ENCODE measurements around the gene ANO4.

ANO4 gene

DNA sequence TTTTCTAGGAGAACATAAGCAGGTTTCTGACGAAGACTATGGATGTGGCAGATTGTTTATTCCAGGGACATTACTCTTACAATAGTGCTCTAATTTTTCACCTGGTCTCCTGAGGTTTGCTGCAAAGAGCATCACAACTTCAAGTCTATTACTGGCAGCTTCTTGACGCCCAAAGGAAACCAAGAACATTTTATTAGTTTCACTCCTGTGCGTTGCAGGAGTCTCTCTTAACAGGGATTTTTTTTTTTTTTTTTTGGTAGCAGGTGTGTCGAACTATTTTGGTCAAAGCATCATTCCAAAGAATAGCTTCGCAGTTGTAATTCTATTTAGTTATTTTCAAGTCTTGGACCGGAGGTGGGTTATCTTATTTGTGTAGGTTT is 1.2 kb downstream of the ANO4 start:
- TF ChIP-seq, protein P1, sequence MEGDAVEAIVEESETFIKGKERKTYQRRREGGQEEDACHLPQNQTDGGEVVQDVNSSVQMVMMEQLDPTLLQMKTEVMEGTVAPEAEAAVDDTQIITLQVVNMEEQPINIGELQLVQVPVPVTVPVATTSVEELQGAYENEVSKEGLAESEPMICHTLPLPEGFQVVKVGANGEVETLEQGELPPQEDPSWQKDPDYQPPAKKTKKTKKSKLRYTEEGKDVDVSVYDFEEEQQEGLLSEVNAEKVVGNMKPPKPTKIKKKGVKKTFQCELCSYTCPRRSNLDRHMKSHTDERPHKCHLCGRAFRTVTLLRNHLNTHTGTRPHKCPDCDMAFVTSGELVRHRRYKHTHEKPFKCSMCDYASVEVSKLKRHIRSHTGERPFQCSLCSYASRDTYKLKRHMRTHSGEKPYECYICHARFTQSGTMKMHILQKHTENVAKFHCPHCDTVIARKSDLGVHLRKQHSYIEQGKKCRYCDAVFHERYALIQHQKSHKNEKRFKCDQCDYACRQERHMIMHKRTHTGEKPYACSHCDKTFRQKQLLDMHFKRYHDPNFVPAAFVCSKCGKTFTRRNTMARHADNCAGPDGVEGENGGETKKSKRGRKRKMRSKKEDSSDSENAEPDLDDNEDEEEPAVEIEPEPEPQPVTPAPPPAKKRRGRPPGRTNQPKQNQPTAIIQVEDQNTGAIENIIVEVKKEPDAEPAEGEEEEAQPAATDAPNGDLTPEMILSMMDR (IDR thresholded peaks at IDR 0.05), result no peak
- no peak for TF ChIP-seq ZFX (IDR thresholded peaks at IDR 0.05; ENCODE audit: borderline replicate concordance)
- no peak overlapping the region for H3K27ac ChIP-seq

DNA sequence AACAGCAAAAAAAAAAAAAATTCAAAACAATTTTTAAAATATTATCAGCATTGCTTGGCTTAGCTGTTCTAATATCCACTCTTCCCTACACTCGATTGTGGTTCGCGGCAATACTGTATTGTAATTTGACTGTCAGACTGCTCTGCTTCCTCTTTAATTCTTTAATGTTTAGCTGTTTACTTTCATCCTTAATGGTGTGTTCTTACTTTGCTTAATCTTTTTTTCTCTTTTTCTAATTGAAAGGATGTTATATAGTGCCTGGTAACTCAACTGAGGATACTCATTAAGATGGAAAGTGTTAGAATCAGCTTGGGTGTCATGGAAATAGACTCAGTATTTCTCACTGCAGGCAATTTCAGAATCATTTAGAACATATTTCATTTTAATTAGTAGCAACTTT is 2.0 kb downstream of the ANO4 start:
- H3K27ac ChIP-seq, result no peak overlapping the region
- TF ChIP-seq, protein P1 (IDR thresholded peaks at IDR 0.05), result no peak
- no peak for TF ChIP-seq ZFX (IDR thresholded peaks at IDR 0.05; ENCODE audit: borderline replicate concordance)

DNA sequence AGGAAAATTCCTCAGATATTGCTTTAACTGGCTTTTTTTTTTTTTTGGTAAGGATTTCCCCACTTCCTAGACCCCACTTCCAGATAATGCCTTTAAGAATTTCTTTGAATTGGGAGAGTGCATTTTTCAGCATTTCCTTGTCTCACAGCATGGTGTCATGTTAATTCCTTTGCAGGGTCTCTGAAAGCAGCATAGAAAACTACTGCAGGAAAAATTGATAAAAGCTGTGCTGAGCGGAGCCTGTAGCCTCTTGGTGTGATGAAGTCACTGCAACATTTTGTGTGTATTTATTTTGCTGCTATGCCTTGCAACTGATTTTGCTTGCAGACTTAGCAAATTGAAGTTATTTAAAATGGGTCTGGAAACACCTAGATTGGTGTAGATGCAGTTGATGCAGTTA is 2.7 kb downstream of the ANO4 start:
- TF ChIP-seq, protein P1 (IDR thresholded peaks at IDR 0.05), result no peak
- no peak for TF ChIP-seq ZFX (IDR thresholded peaks at IDR 0.05; ENCODE audit: borderline replicate concordance)
- no peak overlapping the region for H3K27ac ChIP-seq

DNA sequence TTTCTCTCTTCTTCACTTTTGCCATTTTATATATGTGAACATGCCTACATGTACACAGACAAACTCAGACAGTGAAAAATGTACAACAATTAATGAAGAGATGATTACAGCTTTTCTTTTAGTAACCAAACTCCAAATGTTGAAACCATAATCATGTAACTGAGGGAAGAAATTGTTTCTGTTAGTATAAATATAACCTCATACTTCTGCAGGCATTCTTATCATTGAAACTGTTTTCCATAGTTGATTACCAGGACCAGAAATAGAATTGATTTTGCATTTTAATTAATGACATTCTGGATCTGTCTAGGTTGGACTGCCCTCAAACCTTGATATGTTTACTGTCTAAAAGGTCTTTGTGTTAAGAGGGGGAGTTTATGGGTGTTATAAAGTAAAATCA is 3.2 kb downstream of the ANO4 start:
- no peak for TF ChIP-seq ZFX (IDR thresholded peaks at IDR 0.05; ENCODE audit: borderline replicate concordance)
- TF ChIP-seq, protein P1 (IDR thresholded peaks at IDR 0.05), result no peak
- H3K27ac ChIP-seq, result no peak overlapping the region

DNA sequence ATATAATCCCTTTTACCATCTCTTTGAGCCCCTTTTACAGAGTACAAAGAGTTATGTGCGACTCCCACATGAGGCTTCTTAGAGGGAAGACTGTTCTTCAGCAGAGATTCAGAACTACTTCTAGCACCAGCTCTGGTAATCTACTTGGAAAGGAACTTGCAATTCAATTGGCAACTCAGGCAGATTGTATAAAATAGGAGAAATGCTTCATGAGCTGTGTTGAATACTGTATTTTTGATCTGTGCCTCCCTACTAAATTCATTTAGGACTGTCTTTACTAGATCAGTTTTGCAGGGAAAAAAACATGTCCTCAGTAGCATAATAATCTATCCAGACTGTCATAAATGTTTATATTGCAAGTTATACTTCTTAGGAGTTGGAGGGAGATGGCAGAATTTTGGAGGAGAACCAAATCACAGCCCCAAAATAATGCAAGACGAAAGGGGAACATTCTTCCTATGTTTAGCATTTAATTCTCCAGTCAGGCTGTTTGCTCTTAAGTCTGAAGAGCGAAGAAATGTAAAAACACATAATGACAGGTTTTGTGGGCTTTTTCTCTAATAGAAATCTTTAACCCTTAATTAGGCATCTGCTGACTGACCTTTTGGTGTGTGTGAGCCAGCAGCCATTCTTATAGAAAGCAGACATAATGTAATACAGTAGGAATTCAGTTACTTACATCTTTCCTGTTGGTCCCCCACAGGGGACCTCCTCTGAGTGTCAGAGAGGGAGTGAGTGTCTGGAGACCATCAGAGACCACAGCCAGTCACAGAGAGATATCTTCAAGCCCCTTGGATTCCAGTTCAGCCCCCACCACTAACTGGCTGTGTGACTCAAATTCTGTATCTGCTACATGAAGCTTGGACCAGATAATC is 3.9 kb downstream of the ANO4 start:
- no peak overlapping the region for H3K27ac ChIP-seq
- TF ChIP-seq ZFX (IDR thresholded peaks at IDR 0.05; ENCODE audit: borderline replicate concordance), result no peak
- TF ChIP-seq, protein P1 (IDR thresholded peaks at IDR 0.05), result no peak

DNA sequence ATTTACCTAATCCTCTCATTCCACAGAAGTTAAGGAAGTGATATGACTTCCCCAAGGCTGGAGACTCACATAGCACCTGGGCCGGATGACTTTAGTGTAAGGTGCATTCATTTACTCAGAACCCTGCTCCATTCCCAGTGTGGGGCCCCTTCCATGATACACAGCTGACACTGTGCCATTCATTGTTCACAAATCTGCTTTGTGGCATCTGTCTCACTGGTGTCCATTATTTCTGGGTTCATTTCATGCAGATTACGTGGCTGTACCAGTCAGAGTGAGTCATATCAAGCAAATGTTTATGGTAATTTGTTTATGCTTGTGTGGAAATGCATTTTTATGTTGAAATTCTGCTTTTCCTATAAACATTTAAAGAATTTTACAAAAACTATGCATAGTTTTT is 5.2 kb downstream of the ANO4 start:
- no peak overlapping the region for H3K27ac ChIP-seq
- TF ChIP-seq, protein P1 (IDR thresholded peaks at IDR 0.05), result no peak
- no peak for TF ChIP-seq ZFX (IDR thresholded peaks at IDR 0.05; ENCODE audit: borderline replicate concordance)

DNA sequence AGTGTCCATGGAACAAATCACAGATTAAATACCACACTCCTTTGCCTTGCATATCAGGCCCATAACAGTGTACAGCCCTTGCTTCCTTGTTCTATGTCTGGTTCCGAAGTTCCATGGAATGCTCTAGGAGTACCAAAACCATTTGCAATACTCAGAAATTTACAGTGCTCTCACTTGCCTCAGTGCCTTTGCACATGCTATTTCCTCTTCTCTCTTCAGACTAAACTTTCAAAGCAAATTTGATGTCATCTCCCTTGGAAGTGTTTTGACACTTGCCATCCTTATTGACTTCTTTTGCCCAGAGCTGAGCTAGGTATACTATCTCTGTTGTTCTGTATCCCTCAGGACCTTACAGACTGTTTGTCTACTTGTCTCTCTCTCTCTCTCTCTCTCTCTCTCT is 6.1 kb downstream of the ANO4 start:
- H3K27ac ChIP-seq, result no peak overlapping the region
- TF ChIP-seq, protein P1 (IDR thresholded peaks at IDR 0.05), result no peak
- TF ChIP-seq ZFX (IDR thresholded peaks at IDR 0.05; ENCODE audit: borderline replicate concordance), result no peak
